GM19468 (cell line): ENCODE results near the gene ACSS2.

Experiments
- ATAC-seq: cut with Tn5 transposase; IDR thresholded peaks from one replicate; pipeline ENCODE4 v1.9.1; 2021; ENCODE audit warnings: mild to moderate bottlenecking, moderate library complexity, moderate number of reproducible peaks; ENCODE audit not compliant: unreplicated experiment; ENCODE audit errors: extremely low read depth

The ACSS2 gene

DNA sequence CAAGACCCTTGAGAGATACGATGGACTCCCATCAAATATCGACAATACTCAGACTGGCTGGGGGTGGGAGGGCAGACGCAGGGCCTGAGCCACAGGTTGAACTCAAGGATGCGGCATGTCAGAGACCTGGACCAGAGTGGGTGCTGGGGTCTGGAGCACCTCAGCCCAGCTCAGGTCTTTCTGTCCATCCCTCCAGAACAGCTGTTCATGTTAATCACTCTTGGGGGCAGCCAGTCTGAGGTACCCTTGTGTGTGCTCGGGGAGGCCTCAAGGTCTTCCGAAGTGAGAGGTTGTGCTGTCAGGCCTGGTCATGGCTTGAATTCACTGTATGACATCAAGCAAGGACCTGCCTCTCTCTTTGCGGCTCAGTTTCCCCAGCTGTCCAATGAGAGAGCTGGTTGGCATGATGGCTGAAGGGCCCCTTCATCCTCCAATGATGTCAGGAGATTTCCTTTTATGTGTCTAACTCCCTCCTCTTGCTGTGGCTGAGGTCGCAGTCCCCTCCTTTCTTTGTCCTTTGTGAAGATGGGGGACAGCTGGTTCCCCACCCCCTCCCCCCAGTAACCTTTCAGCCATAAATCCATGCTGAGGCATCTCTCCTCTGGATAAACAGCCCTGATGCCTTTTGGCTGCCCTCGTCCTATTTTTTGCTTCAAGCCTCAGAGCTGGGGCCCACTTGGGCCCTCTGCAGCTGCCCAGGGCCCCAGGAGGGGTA lies 94.6 kb downstream of the ACSS2 start:
- ATAC-seq, result no peak

DNA sequence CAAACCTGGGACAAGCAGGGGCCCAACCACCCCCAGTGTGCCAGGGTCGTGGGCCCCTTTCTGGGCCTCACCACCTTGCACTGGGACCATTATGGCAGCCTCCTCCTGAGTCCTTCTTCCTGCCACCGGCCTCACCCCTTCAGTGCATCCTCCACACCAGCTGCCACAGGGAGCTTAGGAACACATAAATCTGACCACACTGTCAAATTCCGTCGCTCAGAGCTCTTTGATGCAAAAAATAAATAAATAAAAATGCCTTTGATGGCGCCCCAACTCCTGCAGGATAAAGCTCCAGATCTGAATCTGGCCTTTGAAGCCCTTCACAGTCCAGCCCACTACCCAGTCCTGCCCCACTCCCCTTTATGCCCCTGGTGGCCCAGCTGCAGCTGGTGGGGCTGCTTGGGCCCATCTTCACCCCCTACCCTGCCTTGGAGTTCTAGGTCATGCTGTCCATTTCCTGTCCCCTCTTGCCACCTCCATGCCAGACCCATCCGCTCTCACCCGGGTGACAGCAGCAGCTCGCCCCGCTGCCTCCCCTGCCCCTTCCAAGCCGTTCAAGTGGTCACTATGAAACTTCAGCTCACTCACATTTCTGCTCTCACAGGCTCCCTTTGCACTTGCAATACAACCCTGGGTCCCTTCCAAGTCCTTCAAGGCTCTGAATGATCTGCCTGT lies 95.3 kb downstream of the ACSS2 start:
- no peak for ATAC-seq

DNA sequence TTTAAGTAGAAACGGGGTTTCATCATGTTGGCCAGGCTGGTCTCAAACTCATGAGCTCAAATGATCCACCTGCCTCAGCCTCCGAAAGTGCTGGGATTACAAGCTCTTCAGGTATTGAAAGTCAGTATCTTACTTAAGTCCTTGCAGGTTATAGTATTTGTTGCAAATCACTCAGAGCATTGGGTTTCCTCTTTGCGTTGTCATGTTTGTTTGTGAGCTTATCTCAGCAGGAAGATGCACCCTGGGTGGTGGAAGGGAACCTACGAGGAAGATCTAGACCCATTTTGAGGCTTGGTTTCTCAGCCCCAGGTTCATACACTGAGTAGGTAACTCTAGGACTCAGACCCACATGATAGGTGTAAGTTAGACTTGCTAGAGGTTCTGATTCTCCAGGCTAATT lies 97.8 kb downstream of the ACSS2 start:
- no peak for ATAC-seq

GRCh38 chr20:34976286-34976685 lies 99.9 kb downstream of the ACSS2 start:
- ATAC-seq, result no peak
